ENCODE results near the gene CTNNBIP1. TPM values are rescaled to one million over a fixed set of nuclear protein-coding genes. Genes with fewer than 3 reads are reported as not detected.

Gene CTNNBIP1
- total and polyA plus RNA-seq, 9 of the 15 experiments (the other 6 are each of a cell fraction or from before 2014, with no cell fraction given), result 0.65 to 29.2 (median 14.7) TPM

- CTCF ChIA-PET (ENCODE audit: low intra/inter-chr PET ratio), result no interaction called here
Observed at GRCh38 chr1:9835404-9835757, 74.7 kb downstream of the CTNNBIP1 start.

More at GRCh38 chr1:9835404-9835757, 74.7 kb downstream of the CTNNBIP1 start:
- TF ChIP-seq NCOR1 (IDR thresholded peaks at IDR 0.05) (no peak), NFE2L1 (tag; IDR thresholded peaks at IDR 0.05; ENCODE audit: borderline replicate concordance, low read depth) (no peak), STAT5B (CRISPR knock-in tag; IDR thresholded peaks at IDR 0.05) (no peak), RCOR1 (IDR thresholded peaks at IDR 0.05; ENCODE audit: borderline replicate concordance in 1 of 2, low read depth in 2 of 2, low read length in 2 of 2) (no peak), ZBTB49 (CRISPR knock-in tag; IDR thresholded peaks at IDR 0.05; ENCODE audit: borderline replicate concordance) (no peak), ESRRB (CRISPR knock-in tag; IDR thresholded peaks at IDR 0.05; ENCODE audit: borderline replicate concordance) (no peak), ID3 (CRISPR knock-in tag; IDR thresholded peaks at IDR 0.05) (no peak), ID3 (tag; IDR thresholded peaks at IDR 0.05) (no peak), ZNF24 (IDR thresholded peaks at IDR 0.05) (no peak), CREBBP (IDR thresholded peaks at IDR 0.05; ENCODE audit: low read depth, low read length) (no peak), ZNF212 (CRISPR knock-in tag; IDR thresholded peaks at IDR 0.05) (no peak)
- BruUV-seq (replicated peaks), result no TSS peak
- Histone ChIP-seq H3K9me3 (replicated peaks; ENCODE audit: control insufficient read depth, insufficient read depth, low read depth, low read length) (no peaks in the 10 kb centered on the region), H4K20me1 (replicated peaks; ENCODE audit: control insufficient read depth, insufficient read depth, low read length) (peaks cover 3% of the 10 kb centered on the region; the same call in 1 of the 2 replicates), H3K79me2 (ENCODE audit: control insufficient read depth, insufficient read depth, low read length) (no peaks in the 10 kb centered on the region), H3K27me3 (ENCODE audit: control insufficient read depth in 2 of 2, insufficient read depth in 2 of 2, low read length in 2 of 2) (peaks cover 47 to 74% of the 10 kb centered on the region in 2 experiments), H3K9ac (ENCODE audit: insufficient read depth in 1 of 2, low read depth in 2 of 2, low read length in 2 of 2) (peak overlapping the region in 1 of 2 experiments; percentile 57; a peak in 1 of 4 replicates), H2AFZ (ENCODE audit: low read depth, low read length) (no peak overlapping the region), H3K27ac (ENCODE audit: extremely low read depth, low read depth, low read length) (no peak overlapping the region), H3K4me3 (no peak overlapping the region), H3K9me1 (ENCODE audit: control insufficient read depth, insufficient read depth, low read length) (no peaks in the 10 kb centered on the region), H3K4me2 (ENCODE audit: insufficient read depth, low read length) (no peak overlapping the region), H3K4me1 (replicated peaks in 1 of 2; ENCODE audit: control insufficient read depth in 2 of 2, insufficient read depth in 2 of 2, low read length in 2 of 2) (peaks cover 0 to 10% of the 10 kb centered on the region in 2 experiments; a peak in 1 of 5 replicates), H3K36me3 (ENCODE audit: control insufficient read depth, insufficient read depth, low read length) (no peaks in the 10 kb centered on the region)
- WGBS (ENCODE audit: insufficient coverage, low coverage, missing lambda C conversion rate), result 4% methylated on average over 7 of the region's 9 CpGs
- POLR2A ChIA-PET, result interaction anchor here (0.6 to 1.1 kb wide), 3 partner anchors 9 to 1518 kb away, joined by 3 read pairs; no protein-coding TSS in a partner anchor
- FAIRE-seq, result no peak
- no peak for ATAC-seq
- in situ Hi-C loops (cut with MboI) (no loop called here), intact Hi-C loops (cut with micrococcal nuclease) (no loop called here)
- DNase-seq (ENCODE audit: extremely low read depth in 1 of 4, low spot score in 3 of 4), result peak in 1 of 4 experiments; percentile 7
